Adipocyte (in vitro differentiated cells): ENCODE data around the gene EBF4.
A peak's percentile ranks its signal among the peaks of the same experiment; 100 is the strongest.
"Not testable (repeated sequence)": the region's sequence is repeated elsewhere in the genome, so short reads cannot be mapped to it uniquely, and the experiment has no call there.

Experiments used
- DNase-seq: peaks from one replicate; pipeline ENCODE4 v3.0.0-alpha.2; 2015; ENCODE audit warnings: low read depth
- H3K27me3 ChIP-seq: replicated peaks from 2 replicates; pipeline ENCODE4 v1.7.0; 2013; ENCODE audit warnings: mild to moderate bottlenecking, low read length, moderate library complexity; ENCODE audit not compliant: control insufficient read depth, insufficient read depth
- H3K36me3 ChIP-seq: 2 replicates; pipeline ENCODE4 v1.7.0; 2013; ENCODE audit warnings: low read length, mild to moderate bottlenecking, moderate library complexity; ENCODE audit not compliant: control insufficient read depth, insufficient read depth, severe bottlenecking
- H3K4me1 ChIP-seq: 2 replicates; pipeline ENCODE4 v1.7.0; 2013; ENCODE audit warnings: mild to moderate bottlenecking, low read length, moderate library complexity; ENCODE audit not compliant: control insufficient read depth, insufficient read depth
- H3K4me3 ChIP-seq: 2 replicates; pipeline ENCODE4 v1.7.0; 2013; ENCODE audit warnings: mild to moderate bottlenecking, low read length, moderate library complexity
- H3K9ac ChIP-seq: 2 replicates; pipeline ENCODE4 v1.7.0; 2013; ENCODE audit warnings: mild to moderate bottlenecking, low read length, moderate library complexity
- H3K9me3 ChIP-seq: 2 replicates; pipeline ENCODE4 v1.7.0; 2013; ENCODE audit warnings: mild to moderate bottlenecking, low read length, moderate library complexity; ENCODE audit not compliant: control insufficient read depth

Gene EBF4

DNA sequence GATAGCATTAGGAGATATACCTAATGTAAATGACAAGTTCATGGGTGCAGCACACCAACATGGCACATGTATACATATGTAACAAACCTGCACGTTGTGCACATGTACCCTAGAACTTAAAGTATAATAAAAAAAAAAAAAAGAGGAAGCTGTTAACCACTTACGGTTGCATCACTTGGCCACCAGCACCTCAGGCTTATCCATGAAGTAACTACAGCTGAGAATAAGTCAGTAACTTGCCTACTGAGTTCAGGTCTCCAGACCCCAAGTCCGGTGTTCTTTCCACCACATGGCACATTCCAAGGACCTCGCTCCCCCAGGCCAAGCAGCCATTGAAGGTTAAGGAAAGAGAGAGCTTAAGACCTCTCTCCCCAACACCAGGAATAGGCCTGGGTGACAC is 7.8 kb upstream of the EBF4 start:
- peaks cover 22% of the 10 kb centered on the region for H3K27me3 ChIP-seq
- H3K4me3 ChIP-seq, H3K9ac ChIP-seq: not testable (repeated sequence)

GRCh38 chr20:2687514-2687913 is 5.1 kb upstream of the EBF4 start:
- peaks cover 24% of the 10 kb centered on the region for H3K27me3 ChIP-seq
- H3K9ac ChIP-seq = no peak overlapping the region

More for the DNA sequence above, 7.8 kb upstream of the EBF4 start:
- not testable (repeated sequence) for H3K9me3 ChIP-seq, H3K36me3 ChIP-seq, DNase-seq, H3K4me1 ChIP-seq

DNA sequence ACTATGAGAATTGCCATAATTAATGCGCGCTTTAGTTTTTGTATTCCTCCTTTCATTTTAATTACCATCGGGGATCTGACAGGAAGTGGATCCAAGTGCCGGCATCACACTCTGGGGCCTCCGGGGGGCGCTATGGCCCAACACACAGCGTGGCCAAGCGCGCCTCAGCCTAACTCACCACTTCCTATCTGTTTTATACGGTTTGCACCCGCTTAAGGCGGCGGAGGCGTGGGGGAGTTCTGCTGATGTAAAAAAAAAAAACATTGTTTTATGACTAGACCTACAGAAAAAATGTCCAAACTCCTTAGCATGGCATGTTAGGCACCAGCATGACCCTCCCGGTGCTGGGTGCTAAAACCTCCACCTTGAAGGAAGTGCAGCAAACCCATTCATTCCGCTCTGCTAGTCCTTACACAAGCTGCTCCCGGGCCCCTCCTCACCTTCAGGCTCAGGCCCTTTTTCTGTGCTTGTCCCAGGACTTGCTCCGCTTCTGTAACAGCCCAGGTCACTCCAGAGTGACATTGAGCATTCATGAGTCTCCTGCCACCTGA is 4.5 kb upstream of the EBF4 start:
- H3K9me3 ChIP-seq = no peaks in the 10 kb centered on the region
- no peaks in the 10 kb centered on the region for H3K36me3 ChIP-seq
- H3K4me3 ChIP-seq = no peak overlapping the region
- peaks cover 24% of the 10 kb centered on the region for H3K27me3 ChIP-seq
- H3K9ac ChIP-seq = no peak overlapping the region
- peak; percentile 41 for DNase-seq
- H3K4me1 ChIP-seq = no peaks in the 10 kb centered on the region

More at GRCh38 chr20:2687514-2687913, 5.1 kb upstream of the EBF4 start:
- H3K4me1 ChIP-seq = no peaks in the 10 kb centered on the region
- no peaks in the 10 kb centered on the region for H3K9me3 ChIP-seq
- no peak for DNase-seq
- H3K4me3 ChIP-seq = no peak overlapping the region
- no peaks in the 10 kb centered on the region for H3K36me3 ChIP-seq

DNA sequence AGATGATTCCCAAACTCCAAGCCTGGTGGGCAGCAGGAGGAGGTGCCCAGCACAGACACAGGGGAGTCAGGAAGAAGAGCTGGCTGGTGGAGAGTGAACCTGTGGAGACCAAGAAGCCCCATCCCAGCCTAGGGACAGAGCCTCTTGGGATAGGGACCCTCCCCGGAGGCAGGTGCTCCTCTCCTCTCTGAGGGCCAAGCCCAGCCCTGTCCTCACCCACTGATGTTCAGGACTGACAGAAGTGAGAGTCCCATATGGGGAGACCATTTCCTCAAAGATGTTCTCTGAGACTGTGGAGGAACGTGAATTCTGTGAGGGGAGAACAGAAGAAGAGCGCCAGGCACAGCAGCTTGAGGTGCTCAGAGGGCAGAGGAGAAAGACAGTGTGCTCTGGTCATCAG is 2.4 kb upstream of the EBF4 start:
- Histone ChIP-seq H3K4me1 (no peaks in the 10 kb centered on the region), H3K4me3 (no peak overlapping the region), H3K9me3 (no peaks in the 10 kb centered on the region), H3K9ac (no peak overlapping the region), H3K27me3 (peaks cover 37% of the 10 kb centered on the region), H3K36me3 (no peaks in the 10 kb centered on the region)
- no peak for DNase-seq

- Histone ChIP-seq H3K4me1 (no peaks in the 10 kb centered on the region), H3K4me3 (no peak overlapping the region), H3K27me3 (peaks cover 38% of the 10 kb centered on the region), H3K9ac (no peak overlapping the region), H3K9me3 (no peaks in the 10 kb centered on the region), H3K36me3 (no peaks in the 10 kb centered on the region)
- DNase-seq = no peak
These were observed 1.9 kb upstream of the EBF4 start for GRCh38 chr20:2690718-2691117.

- Histone ChIP-seq H3K4me1 (no peaks in the 10 kb centered on the region), H3K4me3 (no peak overlapping the region), H3K36me3 (no peaks in the 10 kb centered on the region), H3K9me3 (no peaks in the 10 kb centered on the region), H3K27me3 (peaks cover 40% of the 10 kb centered on the region), H3K9ac (no peak overlapping the region)
- no peak for DNase-seq
These were observed 1.5 kb upstream of the EBF4 start for GRCh38 chr20:2691127-2691526.

DNA sequence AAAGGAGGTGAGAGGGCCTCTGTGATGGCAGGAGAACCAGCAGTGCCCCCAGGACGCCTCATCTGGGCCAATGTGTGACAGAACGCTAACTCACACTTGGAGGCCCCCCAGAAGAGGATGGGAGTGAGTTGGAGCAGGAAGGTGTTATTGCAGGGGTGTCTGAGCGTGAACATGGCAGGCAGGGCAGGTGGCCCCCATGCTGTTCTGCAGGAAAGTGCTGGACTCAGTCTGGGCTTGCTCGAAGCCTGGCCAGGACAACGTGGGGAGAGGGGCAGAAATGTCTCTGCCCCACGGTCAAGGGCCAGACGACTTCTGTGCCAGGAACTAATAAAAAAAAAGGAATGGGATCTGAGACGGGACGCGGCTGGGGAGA is 931 bp upstream of the EBF4 start:
- H3K4me3 ChIP-seq = no peak overlapping the region
- DNase-seq = no peak
- H3K9me3 ChIP-seq = no peaks in the 10 kb centered on the region
- no peaks in the 10 kb centered on the region for H3K36me3 ChIP-seq
- no peaks in the 10 kb centered on the region for H3K4me1 ChIP-seq
- peaks cover 40% of the 10 kb centered on the region for H3K27me3 ChIP-seq
- no peak overlapping the region for H3K9ac ChIP-seq

DNA sequence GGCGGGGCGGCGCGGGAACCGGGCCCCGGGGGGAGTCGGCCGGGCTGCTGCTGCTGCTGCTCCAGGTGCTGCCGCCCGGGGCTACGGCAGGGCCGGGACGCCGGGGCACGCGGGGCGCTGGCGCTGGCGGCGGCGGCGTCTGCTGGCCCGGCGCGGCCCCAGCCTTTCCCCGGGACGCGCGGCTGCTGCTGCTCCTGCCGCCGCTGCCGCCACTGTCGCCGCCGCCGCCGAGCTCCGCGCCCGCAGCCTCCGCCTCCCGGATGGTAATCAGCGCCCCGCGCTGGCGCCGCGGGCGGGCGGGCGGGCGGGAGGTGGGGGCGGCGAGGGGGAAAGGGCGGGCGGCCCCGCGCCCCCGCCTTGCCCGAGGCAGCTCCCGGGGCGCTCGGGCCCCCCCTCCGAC is 306 bp downstream of the EBF4 start:
- no peak overlapping the region for H3K9ac ChIP-seq
- H3K4me1 ChIP-seq = no peaks in the 10 kb centered on the region
- H3K36me3 ChIP-seq = no peaks in the 10 kb centered on the region
- DNase-seq = peak; percentile 56
- no peaks in the 10 kb centered on the region for H3K9me3 ChIP-seq
- H3K4me3 ChIP-seq = no peak overlapping the region
- H3K27me3 ChIP-seq = peaks cover 46% of the 10 kb centered on the region

DNA sequence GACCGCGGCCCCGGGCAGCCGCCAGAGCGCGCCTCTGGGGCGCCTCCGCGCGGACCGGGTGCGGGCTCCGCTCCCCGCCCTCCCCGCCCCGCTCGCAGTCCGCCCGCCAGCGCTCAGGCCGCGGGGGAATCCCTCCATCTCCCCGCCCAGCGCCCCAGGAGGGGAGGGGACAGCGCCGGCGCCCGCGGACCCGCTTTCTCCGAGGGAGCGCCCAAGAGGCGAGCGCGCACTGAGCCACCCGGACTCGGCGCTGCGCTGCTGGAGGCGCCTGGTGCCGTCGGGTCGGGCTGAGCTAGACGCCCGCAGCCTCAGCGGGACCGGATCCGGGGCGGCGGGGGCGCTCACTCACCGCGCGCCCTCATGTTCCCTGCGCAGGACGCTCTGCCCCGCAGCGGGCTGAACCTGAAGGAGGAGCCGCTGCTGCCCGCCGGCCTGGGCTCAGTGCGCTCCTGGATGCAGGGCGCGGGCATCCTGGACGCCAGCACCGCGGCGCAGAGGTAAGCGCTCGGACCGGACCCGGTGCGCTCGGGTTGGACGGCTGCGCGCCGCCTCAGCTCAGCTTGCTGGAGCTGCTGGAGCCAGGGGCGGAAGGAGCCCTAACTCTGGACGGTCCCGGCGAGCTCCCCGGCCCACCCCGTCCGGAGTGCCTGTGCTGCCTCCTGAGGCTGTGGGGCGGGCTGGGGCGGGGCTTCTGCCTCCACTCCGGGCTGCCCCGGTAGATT is 867 bp downstream of the EBF4 start:
- Histone ChIP-seq H3K27me3 (peaks cover 51% of the 10 kb centered on the region), H3K4me1 (no peaks in the 10 kb centered on the region), H3K9me3 (no peaks in the 10 kb centered on the region), H3K9ac (no peak overlapping the region), H3K4me3 (no peak overlapping the region), H3K36me3 (no peaks in the 10 kb centered on the region)
- peak; percentile 69 for DNase-seq

DNA sequence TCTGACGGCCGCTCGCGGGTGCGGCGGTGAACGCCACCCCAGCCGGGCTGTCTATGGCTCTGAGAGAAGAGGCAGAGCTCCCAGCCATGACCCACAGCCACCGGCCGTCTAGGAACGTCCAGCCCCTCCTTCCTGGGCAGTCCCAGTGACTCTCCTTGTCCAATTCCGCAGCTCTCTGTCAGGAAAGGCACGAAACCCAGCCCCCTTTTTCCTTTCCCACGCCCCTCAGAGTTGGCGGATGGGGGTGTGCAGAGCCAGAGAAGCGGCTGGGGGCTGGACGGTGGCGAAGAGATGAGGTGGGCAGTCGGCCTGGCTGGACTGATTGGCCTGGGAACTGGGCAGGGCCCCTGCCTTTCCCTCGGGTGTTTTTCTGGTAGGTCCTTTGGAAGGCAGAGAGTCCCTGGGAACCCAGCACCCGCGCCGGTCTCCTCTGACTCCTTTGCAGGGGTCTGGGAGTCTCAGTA is 1.5 kb downstream of the EBF4 start:
- Histone ChIP-seq H3K4me3 (no peak overlapping the region), H3K36me3 (no peaks in the 10 kb centered on the region), H3K4me1 (no peaks in the 10 kb centered on the region), H3K27me3 (peaks cover 57% of the 10 kb centered on the region), H3K9me3 (no peaks in the 10 kb centered on the region), H3K9ac (no peak overlapping the region)
- DNase-seq = no peak

- no peak for DNase-seq
- H3K9ac ChIP-seq = no peak overlapping the region
- no peaks in the 10 kb centered on the region for H3K9me3 ChIP-seq
- peaks cover 62% of the 10 kb centered on the region for H3K27me3 ChIP-seq
- H3K4me1 ChIP-seq = no peaks in the 10 kb centered on the region
- no peaks in the 10 kb centered on the region for H3K36me3 ChIP-seq
- no peak overlapping the region for H3K4me3 ChIP-seq
These were observed 1.9 kb downstream of the EBF4 start for GRCh38 chr20:2694519-2694918.
